Prostate gland (tissue), 2 donors: Measurements from ENCODE around the gene CLPTM1. TPM values are rescaled to one million over a fixed set of nuclear protein-coding genes. Genes with fewer than 3 reads are reported as not detected.

Experiments
- DNase-seq: peaks from one replicate; pipeline ENCODE4 v3.0.0-alpha.2; 2019; ENCODE audit warnings: low spot score
- H3K27ac ChIP-seq, 2 donors: fragments of 200-600 bp; sonication (generic); 2 replicates each; pipeline ENCODE4 v1.5.1; 2017 to 2019
- H3K27me3 ChIP-seq: fragments of 200-600 bp; sonication (generic); replicated peaks from 2 replicates; pipeline ENCODE4 v1.5.1; 2019; ENCODE audit not compliant: insufficient read depth
- H3K36me3 ChIP-seq, 2 donors: fragments of 200-600 bp; sonication (generic); 1 replicate in 1 of 2; 2 replicates in 1 of 2; pipeline versions ENCODE4 v1.5.1 to v1.8.1; 2017 to 2019
- H3K4me1 ChIP-seq: fragments of 200-600 bp; sonication (generic); replicated peaks from 2 replicates; pipeline ENCODE4 v1.5.1; 2019
- H3K4me3 ChIP-seq, 2 donors: fragments of 200-600 bp; sonication (generic); 2 replicates each; pipeline ENCODE4 v1.5.1; 2017 to 2019
- H3K9me3 ChIP-seq: fragments of 200-600 bp; sonication (generic); 2 replicates; pipeline ENCODE4 v1.5.1; 2017
- POLR2A ChIP-seq: fragments of 450-650 bp; IDR thresholded peaks from one replicate; pipeline ENCODE4 v1.6.1; 2016; ENCODE audit warnings: antibody characterized with exemption, mild to moderate bottlenecking
- POLR2AphosphoS5 ChIP-seq: sonication (generic); formaldehyde crosslinking; IDR thresholded peaks from one replicate; pipeline ENCODE4 v1.6.1; 2017; ENCODE audit warnings: antibody characterized with exemption
- WGBS: methylation state at CpG from one replicate; pipeline ENCODE4 v1.1.5; 2018; 5-methylcytosine and 5-hydroxymethylcytosine counted together
- intact Hi-C: fragments of 100-400 bp; cut with DNase I; formaldehyde crosslinking; loops from one replicate; pipeline ENCODE4 v1.14.2; 2022
- total RNA-seq, 2 donors: library from RNA; depleted of rRNA; stranded (reverse); fragments of >200 nt; gene quantifications; one replicate each; pipeline ENCODE4 v1.1.0, GENCODE V29; 2016
- TF ChIP-seq, protein P1 (sequence below), 4 experiments: fragments of 200-600 bp in 2 of 4; fragments of 450-650 bp in 2 of 4; sonication (generic) in 2 of 4; IDR thresholded peaks; 1 replicate in 3 of 4; 2 replicates in 1 of 4; pipeline ENCODE4 v1.5.1; 2016 to 2019; ENCODE audit warnings: antibody characterized with exemption in 4 of 4, mild to moderate bottlenecking in 2 of 4, moderate library complexity in 2 of 4

The CLPTM1 gene
- total RNA-seq, 2 donors from 2014 or later: 102 to 185 TPM

DNA sequence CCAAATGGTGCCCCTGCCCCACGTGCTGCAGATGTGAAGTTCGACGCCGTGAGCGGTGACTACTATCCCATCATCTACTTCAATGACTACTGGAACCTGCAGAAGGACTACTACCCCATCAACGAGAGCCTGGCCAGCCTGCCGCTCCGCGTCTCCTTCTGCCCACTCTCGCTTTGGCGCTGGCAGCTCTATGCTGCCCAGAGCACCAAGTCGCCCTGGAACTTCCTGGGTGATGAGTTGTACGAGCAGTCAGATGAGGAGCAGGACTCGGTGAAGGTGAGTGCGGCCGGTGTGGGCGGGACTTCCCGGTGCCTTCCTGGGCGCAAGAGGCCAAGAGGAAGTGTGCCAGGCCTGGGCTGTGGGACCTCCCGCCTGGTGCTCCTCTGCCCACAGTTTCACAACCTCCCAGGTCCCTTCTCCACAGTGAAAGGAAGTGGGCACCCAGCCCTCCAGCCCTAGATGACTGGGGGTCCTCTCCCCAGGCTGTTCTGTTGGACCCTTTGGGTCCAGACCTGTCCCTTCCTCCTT lies 32.0 kb downstream of the CLPTM1 start:
- no peak overlapping the region for H3K27ac ChIP-seq
- H3K36me3 ChIP-seq: peaks cover 3 to 5% of the 10 kb centered on the region in 2 donors
- no peaks in the 10 kb centered on the region for H3K27me3 ChIP-seq
- H3K9me3 ChIP-seq: no peaks in the 10 kb centered on the region
- DNase-seq: no peak
- no peak overlapping the region for H3K4me3 ChIP-seq
- 87% methylated on average over 20 of the region's 20 CpGs for WGBS
- TF ChIP-seq, protein P1, sequence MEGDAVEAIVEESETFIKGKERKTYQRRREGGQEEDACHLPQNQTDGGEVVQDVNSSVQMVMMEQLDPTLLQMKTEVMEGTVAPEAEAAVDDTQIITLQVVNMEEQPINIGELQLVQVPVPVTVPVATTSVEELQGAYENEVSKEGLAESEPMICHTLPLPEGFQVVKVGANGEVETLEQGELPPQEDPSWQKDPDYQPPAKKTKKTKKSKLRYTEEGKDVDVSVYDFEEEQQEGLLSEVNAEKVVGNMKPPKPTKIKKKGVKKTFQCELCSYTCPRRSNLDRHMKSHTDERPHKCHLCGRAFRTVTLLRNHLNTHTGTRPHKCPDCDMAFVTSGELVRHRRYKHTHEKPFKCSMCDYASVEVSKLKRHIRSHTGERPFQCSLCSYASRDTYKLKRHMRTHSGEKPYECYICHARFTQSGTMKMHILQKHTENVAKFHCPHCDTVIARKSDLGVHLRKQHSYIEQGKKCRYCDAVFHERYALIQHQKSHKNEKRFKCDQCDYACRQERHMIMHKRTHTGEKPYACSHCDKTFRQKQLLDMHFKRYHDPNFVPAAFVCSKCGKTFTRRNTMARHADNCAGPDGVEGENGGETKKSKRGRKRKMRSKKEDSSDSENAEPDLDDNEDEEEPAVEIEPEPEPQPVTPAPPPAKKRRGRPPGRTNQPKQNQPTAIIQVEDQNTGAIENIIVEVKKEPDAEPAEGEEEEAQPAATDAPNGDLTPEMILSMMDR (IDR thresholded peaks at IDR 0.05): no peak
- TF ChIP-seq POLR2A: no peak
- TF ChIP-seq POLR2AphosphoS5: no peak
- H3K4me1 ChIP-seq: no peaks in the 10 kb centered on the region
- intact Hi-C loops: no loop called here

DNA sequence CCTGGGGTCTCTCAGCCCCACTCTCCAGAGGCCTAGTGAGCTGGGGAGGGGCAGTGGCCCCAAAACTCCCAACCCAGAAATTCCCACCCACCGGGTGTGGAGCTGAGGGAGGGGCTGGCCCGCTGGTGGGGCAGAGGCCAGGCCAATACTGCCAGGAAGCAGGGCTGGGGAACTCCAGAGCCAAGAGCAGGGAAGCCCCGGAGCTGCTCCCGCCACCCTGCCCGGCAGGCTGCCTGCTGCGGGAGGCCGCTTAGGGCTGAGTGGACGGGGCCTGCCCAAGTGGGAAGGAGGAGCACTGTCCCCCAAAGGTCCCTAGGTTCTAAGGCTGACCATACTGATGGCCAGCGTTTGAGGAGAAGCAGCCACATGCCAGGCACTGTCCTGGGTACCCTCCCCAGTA lies 33.1 kb downstream of the CLPTM1 start:
- Histone ChIP-seq H3K9me3 (no peaks in the 10 kb centered on the region), H3K36me3 (peaks cover 5 to 6% of the 10 kb centered on the region in 2 donors), H3K4me1 (no peaks in the 10 kb centered on the region), H3K27ac (no peak overlapping the region), H3K4me3 (no peak overlapping the region), H3K27me3 (no peaks in the 10 kb centered on the region)
- intact Hi-C loops: no loop called here
- DNase-seq: no peak
- WGBS: 91% methylated on average over 8 of the region's 9 CpGs
- no peak for TF ChIP-seq POLR2A
- no peak for TF ChIP-seq POLR2AphosphoS5
- TF ChIP-seq, protein P1 (IDR thresholded peaks at IDR 0.05): no peak

DNA sequence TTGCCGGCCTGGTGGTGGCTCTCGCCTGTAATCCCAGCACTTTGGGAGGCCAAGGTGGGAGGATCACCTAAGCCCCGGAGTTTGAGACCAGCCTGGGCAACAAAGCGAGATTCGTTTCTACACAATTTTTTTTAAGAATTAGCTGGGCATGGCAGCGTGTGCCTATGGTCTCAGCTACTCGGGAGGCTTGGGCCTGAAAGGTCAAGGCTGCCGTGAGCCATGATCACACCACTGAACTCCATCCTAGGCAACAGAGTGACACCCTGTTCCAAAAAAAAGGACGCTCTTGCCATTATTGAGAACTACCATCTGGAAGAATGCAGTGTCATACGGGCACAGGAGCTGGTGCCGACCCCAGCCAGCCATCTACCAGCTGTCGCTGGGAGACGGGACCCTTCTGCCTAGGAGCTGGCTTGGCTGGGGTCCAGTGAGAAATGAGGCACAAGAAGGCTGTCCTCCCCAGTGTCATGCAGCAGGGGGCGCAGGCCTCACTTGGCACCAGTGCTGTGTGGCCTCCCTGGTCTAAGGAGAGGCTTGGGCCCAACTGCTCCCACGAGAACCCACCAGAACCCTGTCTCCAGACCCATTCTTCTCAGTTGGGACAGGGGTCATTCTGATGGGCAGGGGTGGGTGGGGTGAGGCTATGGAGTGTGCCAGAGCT lies 33.8 kb downstream of the CLPTM1 start:
- Histone ChIP-seq H3K4me3 (no peak overlapping the region), H3K36me3 (peaks cover 3 to 6% of the 10 kb centered on the region in 2 donors), H3K27ac (no peak overlapping the region), H3K27me3 (no peaks in the 10 kb centered on the region), H3K4me1 (no peaks in the 10 kb centered on the region), H3K9me3 (no peaks in the 10 kb centered on the region)
- TF ChIP-seq POLR2AphosphoS5 (no peak), POLR2A (no peak)
- TF ChIP-seq, protein P1 (IDR thresholded peaks at IDR 0.05): peak in 2 of 4 experiments; percentile 51 to 55
- peak; percentile 40 for DNase-seq
- intact Hi-C loops: no loop called here
- WGBS: 77% methylated on average over 15 of the region's 15 CpGs

DNA sequence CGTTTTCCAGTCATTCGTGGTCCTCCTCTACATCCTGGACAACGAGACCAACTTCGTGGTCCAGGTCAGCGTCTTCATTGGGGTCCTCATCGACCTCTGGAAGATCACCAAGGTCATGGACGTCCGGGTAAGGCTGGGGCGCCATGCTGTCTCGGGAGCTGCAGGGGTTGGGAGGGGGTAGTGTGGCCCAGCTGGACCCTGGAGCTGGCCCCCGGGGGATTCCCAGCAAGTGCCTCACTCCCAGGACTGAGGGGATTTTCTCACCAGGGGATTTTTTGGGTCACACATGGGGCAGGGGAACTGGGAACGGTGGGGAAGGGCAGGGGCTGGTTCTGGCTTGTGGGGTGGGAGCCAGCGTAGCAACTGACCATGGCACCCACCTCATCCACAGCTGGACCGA lies 35.3 kb downstream of the CLPTM1 start:
- no peaks in the 10 kb centered on the region for H3K4me1 ChIP-seq
- H3K36me3 ChIP-seq: peaks cover 0 to 6% of the 10 kb centered on the region in 2 donors
- TF ChIP-seq, protein P1 (IDR thresholded peaks at IDR 0.05): no peak
- TF ChIP-seq POLR2A (no peak), POLR2AphosphoS5 (no peak)
- H3K4me3 ChIP-seq: no peak overlapping the region
- WGBS: 95% methylated on average over 14 of the region's 14 CpGs
- H3K27me3 ChIP-seq: no peaks in the 10 kb centered on the region
- intact Hi-C loops: no loop called here
- DNase-seq: no peak
- H3K27ac ChIP-seq: no peak overlapping the region
- no peaks in the 10 kb centered on the region for H3K9me3 ChIP-seq

DNA sequence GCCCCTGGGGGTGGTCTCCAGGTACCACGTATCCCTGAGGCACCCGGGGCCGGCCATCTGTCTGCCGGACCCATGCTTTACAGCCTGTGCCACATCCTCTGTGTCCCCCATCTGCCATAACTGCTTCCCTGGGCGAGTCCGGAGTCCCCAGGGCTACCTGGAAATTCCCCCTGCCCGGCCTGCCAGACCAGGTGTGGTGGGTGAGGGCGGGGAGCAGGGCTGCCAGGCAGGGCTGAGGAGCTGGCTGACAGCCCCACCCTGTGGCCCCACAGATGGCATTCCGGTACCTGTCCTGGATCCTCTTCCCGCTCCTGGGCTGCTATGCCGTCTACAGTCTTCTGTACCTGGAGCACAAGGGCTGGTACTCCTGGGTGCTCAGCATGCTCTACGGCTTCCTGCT lies 35.8 kb downstream of the CLPTM1 start:
- DNase-seq: no peak
- WGBS: 85% methylated on average over 11 of the region's 12 CpGs
- H3K4me3 ChIP-seq: no peak overlapping the region
- no peak overlapping the region for H3K27ac ChIP-seq
- TF ChIP-seq POLR2AphosphoS5: no peak
- no peaks in the 10 kb centered on the region for H3K9me3 ChIP-seq
- H3K36me3 ChIP-seq: peaks cover 0 to 6% of the 10 kb centered on the region in 2 donors
- no peaks in the 10 kb centered on the region for H3K4me1 ChIP-seq
- intact Hi-C loops: no loop called here
- H3K27me3 ChIP-seq: no peaks in the 10 kb centered on the region
